ENCODE data around the gene SORCS2.

SORCS2 gene

DNA sequence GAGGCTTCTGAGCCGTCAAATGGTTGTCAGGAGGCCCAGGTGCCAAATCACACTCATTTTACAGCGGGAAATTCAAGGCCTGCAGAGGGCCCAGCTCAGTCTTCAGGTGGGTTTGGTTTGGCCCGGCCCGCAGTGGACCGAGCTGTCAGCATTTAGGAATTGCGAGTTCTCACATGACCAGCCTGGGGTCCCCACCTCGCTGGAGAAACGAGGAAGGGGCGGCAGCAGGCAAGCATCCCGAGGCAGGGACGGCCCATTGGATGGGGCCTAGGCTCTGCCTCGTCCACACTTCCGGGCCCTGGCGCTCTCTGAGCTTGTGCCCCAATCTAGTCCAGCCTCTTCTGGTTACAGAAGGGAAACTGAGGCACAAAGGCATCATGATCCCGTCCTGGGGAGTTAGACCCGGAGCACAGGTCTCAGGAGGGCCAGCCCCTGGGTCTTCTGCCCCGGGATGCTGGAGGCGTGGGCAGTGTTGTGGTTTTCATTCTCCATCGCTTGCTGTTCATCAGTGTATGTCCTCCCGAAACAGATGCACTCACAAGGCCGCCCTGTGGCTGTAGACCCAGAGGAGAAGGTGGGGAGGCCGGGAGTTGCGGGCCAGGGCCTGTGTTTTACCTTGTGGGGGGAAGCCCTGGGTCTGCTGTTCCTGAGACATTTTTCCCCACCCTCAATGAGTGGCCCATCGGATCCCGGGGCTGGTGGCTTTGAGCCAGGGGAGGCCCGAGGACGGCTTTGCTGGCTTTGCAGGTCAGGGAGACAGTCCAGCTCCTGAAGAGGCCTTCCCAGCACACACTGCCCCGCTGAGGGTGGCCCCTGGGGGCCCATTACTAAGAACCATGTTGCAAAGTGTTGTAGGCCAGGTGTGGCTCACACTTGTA, 233.5 kb downstream of the SORCS2 start:
- Histone ChIP-seq H4K12ac (ENCODE audit: low read depth, low read length) (no peak overlapping the region), H3K27ac (ENCODE audit: low read depth, low read length) (no peak overlapping the region), H3K9ac (ENCODE audit: low read length) (no peak overlapping the region)

DNA sequence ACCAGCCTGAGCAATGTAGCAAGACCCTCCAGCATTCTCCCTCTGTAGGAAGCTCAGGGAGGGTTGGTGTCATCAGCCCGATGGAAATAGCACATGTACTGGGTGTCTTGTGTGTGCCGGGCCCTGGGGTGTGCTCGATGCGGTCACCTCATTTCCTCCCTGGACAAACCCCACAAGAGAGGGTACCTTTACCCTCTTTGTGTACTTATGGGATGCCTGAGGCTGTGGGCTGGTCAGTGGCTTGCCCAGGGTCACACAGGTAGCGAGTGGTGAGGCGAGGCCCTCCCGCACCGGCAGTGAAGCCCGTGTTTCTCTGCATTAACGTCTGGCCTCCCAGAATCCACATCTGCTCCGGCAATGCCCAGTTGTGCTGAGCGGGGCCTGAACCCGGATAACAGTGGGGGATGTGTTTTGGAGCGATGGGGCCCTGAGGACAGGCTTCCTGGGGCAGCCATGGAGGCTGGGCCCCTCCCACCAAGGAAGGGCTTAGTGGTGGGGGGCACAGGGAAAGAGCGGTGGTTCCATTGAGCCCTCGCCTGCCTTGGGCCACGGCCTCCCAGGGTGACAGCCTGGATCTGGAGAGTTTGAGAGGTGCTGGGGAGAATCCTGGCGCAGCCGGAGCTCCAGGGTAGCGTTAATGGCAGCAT, 234.3 kb downstream of the SORCS2 start:
- Histone ChIP-seq H3K27ac (ENCODE audit: low read depth, low read length) (no peak overlapping the region), H3K79me2 (ENCODE audit: control insufficient read depth, insufficient read depth, low read length, poor library complexity) (no peaks in the 10 kb centered on the region), H2AFZ (ENCODE audit: insufficient read depth, low read length, poor library complexity) (no peak overlapping the region), H2BK12ac (ENCODE audit: low read length) (no peak overlapping the region), H3K36me3 (ENCODE audit: control insufficient read depth in 1 of 2, insufficient read depth in 2 of 2, low read length in 2 of 2) (no peaks in the 10 kb centered on the region), H2BK120ac (ENCODE audit: insufficient read depth, low read length, poor library complexity) (no peak overlapping the region), H3K4me1 (ENCODE audit: control insufficient read depth in 1 of 2, insufficient read depth in 2 of 2, low read length in 2 of 2) (peaks cover 0 to 3% of the 10 kb centered on the region in 2 experiments), H3K18ac (ENCODE audit: low read length) (no peak overlapping the region), H4K8ac (ENCODE audit: low read depth, low read length) (no peak overlapping the region), H2BK5ac (ENCODE audit: low read depth, low read length, poor library complexity) (no peak overlapping the region), H2AK5ac (ENCODE audit: low read length) (no peak overlapping the region), H3K79me1 (ENCODE audit: low read length) (no peaks in the 10 kb centered on the region), H3K9ac (ENCODE audit: low read length) (no peak overlapping the region), H3K23ac (ENCODE audit: low read length) (no peak overlapping the region), H3K9me3 (ENCODE audit: insufficient read depth, low read depth, low read length) (no peaks in the 10 kb centered on the region), H3K4me2 (ENCODE audit: low read length) (no peak overlapping the region), H4K91ac (ENCODE audit: low read depth, low read length) (no peak overlapping the region), H4K12ac (ENCODE audit: low read depth, low read length) (no peak overlapping the region), H3K14ac (ENCODE audit: low read length) (no peak overlapping the region), H3K4ac (ENCODE audit: low read depth, low read length) (no peak overlapping the region), H3K27me3 (ENCODE audit: insufficient read depth, low read length) (no peaks in the 10 kb centered on the region), H3K4me3 (ENCODE audit: low read depth, low read length) (no peak overlapping the region)
- no peak for DNase-seq
- WGBS (ENCODE audit: extremely low coverage, insufficient coverage, insufficient read length): no CpG with 5 or more reads among the region's 20 CpGs

More for the DNA sequence above, 233.5 kb downstream of the SORCS2 start:
- no peak for DNase-seq
- no peaks in the 10 kb centered on the region for H3K36me3 ChIP-seq (ENCODE audit: control insufficient read depth in 1 of 2, insufficient read depth in 2 of 2, low read length in 2 of 2)
- no peaks in the 10 kb centered on the region for H3K27me3 ChIP-seq (ENCODE audit: insufficient read depth, low read length)
- H2BK5ac ChIP-seq (ENCODE audit: low read depth, low read length, poor library complexity): no peak overlapping the region
- no CpG with 5 or more reads among the region's 28 CpGs for WGBS (ENCODE audit: extremely low coverage, insufficient coverage, insufficient read length)
- no peak overlapping the region for H2AFZ ChIP-seq (ENCODE audit: insufficient read depth, low read length, poor library complexity)
- no peaks in the 10 kb centered on the region for H3K79me1 ChIP-seq (ENCODE audit: low read length)
- H3K4me3 ChIP-seq (ENCODE audit: low read depth, low read length): no peak overlapping the region
- H2AK5ac ChIP-seq (ENCODE audit: low read length): no peak overlapping the region
- no peak overlapping the region for H3K4me2 ChIP-seq (ENCODE audit: low read length)
- no peak overlapping the region for H3K23ac ChIP-seq (ENCODE audit: low read length)
- no peak overlapping the region for H3K18ac ChIP-seq (ENCODE audit: low read length)
- no peak overlapping the region for H2BK12ac ChIP-seq (ENCODE audit: low read length)
- no peak overlapping the region for H4K91ac ChIP-seq (ENCODE audit: low read depth, low read length)
- H3K14ac ChIP-seq (ENCODE audit: low read length): no peak overlapping the region
- no peaks in the 10 kb centered on the region for H3K79me2 ChIP-seq (ENCODE audit: control insufficient read depth, insufficient read depth, low read length, poor library complexity)
- H3K9me3 ChIP-seq (ENCODE audit: insufficient read depth, low read depth, low read length): peaks cover 2% of the 10 kb centered on the region
- H4K8ac ChIP-seq (ENCODE audit: low read depth, low read length): no peak overlapping the region
- peaks cover 0 to 3% of the 10 kb centered on the region in 2 experiments for H3K4me1 ChIP-seq (ENCODE audit: control insufficient read depth in 1 of 2, insufficient read depth in 2 of 2, low read length in 2 of 2)
- no peak overlapping the region for H2BK120ac ChIP-seq (ENCODE audit: insufficient read depth, low read length, poor library complexity)
- H3K4ac ChIP-seq (ENCODE audit: low read depth, low read length): no peak overlapping the region

DNA sequence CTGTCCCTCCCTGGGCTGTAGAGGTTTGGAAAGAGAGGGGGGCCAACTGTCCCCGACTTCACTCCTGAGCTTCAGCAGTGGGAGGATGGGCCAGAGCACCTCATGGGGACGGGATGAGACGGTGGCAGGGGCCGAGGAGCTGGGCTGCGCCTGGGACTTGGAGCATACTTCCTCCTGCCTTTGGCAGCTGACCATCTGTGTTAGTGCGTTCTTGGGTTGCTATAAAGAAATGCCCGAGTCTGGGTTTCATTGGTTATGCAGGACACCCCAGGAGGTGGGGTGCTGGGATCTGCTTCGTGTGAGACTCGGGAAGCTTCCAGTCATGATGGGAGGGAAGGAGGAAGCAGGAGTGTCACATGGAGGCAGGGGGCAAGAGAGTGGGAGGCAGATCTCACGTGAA, 235.0 kb downstream of the SORCS2 start:
- no peak overlapping the region for H3K4ac ChIP-seq (ENCODE audit: low read depth, low read length)
- H2BK120ac ChIP-seq (ENCODE audit: insufficient read depth, low read length, poor library complexity): no peak overlapping the region
- no peak overlapping the region for H3K18ac ChIP-seq (ENCODE audit: low read length)
- no peak overlapping the region for H2AK5ac ChIP-seq (ENCODE audit: low read length)
- H3K4me3 ChIP-seq (ENCODE audit: low read depth, low read length): no peak overlapping the region
- H4K91ac ChIP-seq (ENCODE audit: low read depth, low read length): no peak overlapping the region
- no peaks in the 10 kb centered on the region for H3K79me2 ChIP-seq (ENCODE audit: control insufficient read depth, insufficient read depth, low read length, poor library complexity)
- no peak overlapping the region for H2AFZ ChIP-seq (ENCODE audit: insufficient read depth, low read length, poor library complexity)
- no CpG with 5 or more reads among the region's 10 CpGs for WGBS (ENCODE audit: extremely low coverage, insufficient coverage, insufficient read length)
- H4K12ac ChIP-seq (ENCODE audit: low read depth, low read length): no peak overlapping the region
- no peak overlapping the region for H4K8ac ChIP-seq (ENCODE audit: low read depth, low read length)
- H3K9me3 ChIP-seq (ENCODE audit: insufficient read depth, low read depth, low read length): no peaks in the 10 kb centered on the region
- no peaks in the 10 kb centered on the region for H3K27me3 ChIP-seq (ENCODE audit: insufficient read depth, low read length)
- no peaks in the 10 kb centered on the region for H3K79me1 ChIP-seq (ENCODE audit: low read length)
- H3K4me1 ChIP-seq (ENCODE audit: control insufficient read depth in 1 of 2, insufficient read depth in 2 of 2, low read length in 2 of 2): peaks cover 0 to 3% of the 10 kb centered on the region in 2 experiments
- H3K36me3 ChIP-seq (ENCODE audit: control insufficient read depth in 1 of 2, insufficient read depth in 2 of 2, low read length in 2 of 2): no peaks in the 10 kb centered on the region
- no peak overlapping the region for H3K23ac ChIP-seq (ENCODE audit: low read length)
- no peak for DNase-seq
- no peak overlapping the region for H2BK12ac ChIP-seq (ENCODE audit: low read length)
- no peak overlapping the region for H3K9ac ChIP-seq (ENCODE audit: low read length)
- no peak overlapping the region for H3K4me2 ChIP-seq (ENCODE audit: low read length)
- no peak overlapping the region for H3K14ac ChIP-seq (ENCODE audit: low read length)
- no peak overlapping the region for H2BK5ac ChIP-seq (ENCODE audit: low read depth, low read length, poor library complexity)
- no peak overlapping the region for H3K27ac ChIP-seq (ENCODE audit: low read depth, low read length)

GRCh38 chr4:7427831-7428260, 235.5 kb downstream of the SORCS2 start:
- Histone ChIP-seq H2BK12ac (ENCODE audit: low read length) (no peak overlapping the region), H3K27me3 (ENCODE audit: insufficient read depth, low read length) (no peaks in the 10 kb centered on the region), H3K4me3 (ENCODE audit: low read depth, low read length) (no peak overlapping the region), H3K79me2 (ENCODE audit: control insufficient read depth, insufficient read depth, low read length, poor library complexity) (no peaks in the 10 kb centered on the region), H3K79me1 (ENCODE audit: low read length) (no peaks in the 10 kb centered on the region), H2AFZ (ENCODE audit: insufficient read depth, low read length, poor library complexity) (no peak overlapping the region), H3K9ac (ENCODE audit: low read length) (no peak overlapping the region), H3K18ac (ENCODE audit: low read length) (no peak overlapping the region), H3K4me1 (ENCODE audit: control insufficient read depth in 1 of 2, insufficient read depth in 2 of 2, low read length in 2 of 2) (peaks cover 0 to 3% of the 10 kb centered on the region in 2 experiments), H3K27ac (ENCODE audit: low read depth, low read length) (no peak overlapping the region), H3K36me3 (ENCODE audit: control insufficient read depth in 1 of 2, insufficient read depth in 2 of 2, low read length in 2 of 2) (no peaks in the 10 kb centered on the region), H2BK120ac (ENCODE audit: insufficient read depth, low read length, poor library complexity) (no peak overlapping the region), H2BK5ac (ENCODE audit: low read depth, low read length, poor library complexity) (no peak overlapping the region), H2AK5ac (ENCODE audit: low read length) (no peak overlapping the region), H3K4me2 (ENCODE audit: low read length) (no peak overlapping the region), H3K23ac (ENCODE audit: low read length) (no peak overlapping the region), H4K12ac (ENCODE audit: low read depth, low read length) (no peak overlapping the region), H3K4ac (ENCODE audit: low read depth, low read length) (no peak overlapping the region), H4K91ac (ENCODE audit: low read depth, low read length) (no peak overlapping the region), H4K8ac (ENCODE audit: low read depth, low read length) (no peak overlapping the region), H3K14ac (ENCODE audit: low read length) (no peak overlapping the region), H3K9me3 (ENCODE audit: insufficient read depth, low read depth, low read length) (no peaks in the 10 kb centered on the region)
- DNase-seq: no peak
- no CpG with 5 or more reads among the region's 13 CpGs for WGBS (ENCODE audit: extremely low coverage, insufficient coverage, insufficient read length)

All from trophoblast cell (in vitro differentiated cells and primary cell).